Frontal cortex (tissue), 4 donors: ENCODE measurements around the gene VPS41. TPM values are rescaled to one million over a fixed set of nuclear protein-coding genes. Genes with fewer than 3 reads are reported as not detected.
A peak's percentile ranks its signal among the peaks of the same experiment; 100 is the strongest.

Source experiments
- DNase-seq, 2 donors: peaks; one replicate each; pipeline ENCODE4 v3.0.0; 2012; ENCODE audit warnings: low spot score in 2 of 2
- FAIRE-seq: peaks from 2 replicates; lab custom pipeline; 2012; peaks lifted over from hg19 to GRCh38; lab: Jason Lieb, UNC
- total RNA-seq: library from RNA; depleted of rRNA; stranded (reverse); fragments of >200 nt; gene quantifications from one replicate; pipeline ENCODE4 v1.2.3, GENCODE V29; 2014
- donor health status: control.
- donor health status: control.
- donor health status: control.

VPS41 gene
- total RNA-seq, 1 donor from 2014 or later, result 103 TPM

GRCh38 chr7:38824948-38825347 is 84.0 kb downstream of the VPS41 start:
- no peak for FAIRE-seq

GRCh38 chr7:38822549-38822948 is 86.4 kb downstream of the VPS41 start:
- FAIRE-seq, result no peak

More at GRCh38 chr7:38824948-38825347, 84.0 kb downstream of the VPS41 start:
- no peak for DNase-seq

GRCh38 chr7:38820571-38820970 is 88.4 kb downstream of the VPS41 start:
- no peak for FAIRE-seq
- DNase-seq, result no peak

More at GRCh38 chr7:38822549-38822948, 86.4 kb downstream of the VPS41 start:
- no peak for DNase-seq

- FAIRE-seq (no peak), DNase-seq (no peak)
Observed at GRCh38 chr7:38819463-38819862, 89.5 kb downstream of the VPS41 start.

GRCh38 chr7:38817526-38817925 is 91.5 kb downstream of the VPS41 start:
- FAIRE-seq, result no peak
- no peak for DNase-seq

- DNase-seq (no peak), FAIRE-seq (no peak)
Observed at GRCh38 chr7:38813768-38814167, 95.2 kb downstream of the VPS41 start.

- DNase-seq (no peak), FAIRE-seq (no peak)
Observed at GRCh38 chr7:38806912-38807311, 102.1 kb downstream of the VPS41 start.

GRCh38 chr7:38801786-38802185 is 107.2 kb downstream of the VPS41 start:
- FAIRE-seq, result no peak
- no peak for DNase-seq

GRCh38 chr7:38798552-38799267 is 110.3 kb downstream of the VPS41 start:
- DNase-seq (no peak), FAIRE-seq (no peak)

- FAIRE-seq (peak; percentile 97), DNase-seq (peak in 1 of 2 donors; percentile 7)
Observed at GRCh38 chr7:38796626-38797501, 112.1 kb downstream of the VPS41 start.

- no peak for DNase-seq
- FAIRE-seq, result no peak
Observed at GRCh38 chr7:38795593-38795992, 113.4 kb downstream of the VPS41 start.

GRCh38 chr7:38781991-38782390 is 127.0 kb downstream of the VPS41 start:
- no peak for DNase-seq
- FAIRE-seq, result no peak

GRCh38 chr7:38777609-38778008 is 131.4 kb downstream of the VPS41 start:
- DNase-seq, result no peak
- no peak for FAIRE-seq

- DNase-seq, result no peak
- no peak for FAIRE-seq
Observed at GRCh38 chr7:38775506-38776175, 133.3 kb downstream of the VPS41 start.

- DNase-seq (no peak), FAIRE-seq (no peak)
Observed at GRCh38 chr7:38773430-38773829, 135.6 kb downstream of the VPS41 start.

- DNase-seq (no peak), FAIRE-seq (no peak)
Observed at GRCh38 chr7:38760226-38760625, 148.8 kb downstream of the VPS41 start.

GRCh38 chr7:38759028-38759427 is 150.0 kb downstream of the VPS41 start:
- DNase-seq, result no peak
- FAIRE-seq, result no peak

- FAIRE-seq, result no peak
- no peak for DNase-seq
Observed at GRCh38 chr7:38757931-38758330, 151.1 kb downstream of the VPS41 start.

- DNase-seq (no peak), FAIRE-seq (peak; percentile 39)
Observed at GRCh38 chr7:38756521-38756920, 152.5 kb downstream of the VPS41 start.

GRCh38 chr7:38753347-38753746 is 155.6 kb downstream of the VPS41 start:
- no peak for FAIRE-seq
- DNase-seq, result no peak

GRCh38 chr7:38751416-38751815 is 157.6 kb downstream of the VPS41 start:
- no peak for FAIRE-seq
- DNase-seq, result no peak
